HG02970 (cell line): ENCODE results near the gene TTC21B.
"Not testable (repeated sequence)": the region's sequence is repeated elsewhere in the genome, so short reads cannot be mapped to it uniquely, and the experiment has no call there.

Source experiments
- ATAC-seq: cut with Tn5 transposase; IDR thresholded peaks from one replicate; pipeline ENCODE4 v1.9.1; 2021; ENCODE audit warnings: mild to moderate bottlenecking, moderate library complexity, moderate number of reproducible peaks; ENCODE audit not compliant: unreplicated experiment, low FRiP score

Gene TTC21B

GRCh38 chr2:165953655-165954606 lies at the start of gene TTC21B:
TSS of gene TTC21B (minus strand) at chr2:165953776. CDS start at chr2:165953705, 71 bp downstream.
- ATAC-seq = peak; percentile 99

- ATAC-seq = no peak
Measured at GRCh38 chr2:166000401-166000800, 46.8 kb upstream of the TTC21B start.

- ATAC-seq = no peak
Measured at GRCh38 chr2:165990846-165991245, 37.3 kb upstream of the TTC21B start.

GRCh38 chr2:165989851-165990250 lies 36.3 kb upstream of the TTC21B start:
- ATAC-seq = no peak

- no peak for ATAC-seq
Measured at GRCh38 chr2:165985120-165985519, 31.5 kb upstream of the TTC21B start.

GRCh38 chr2:165972161-165972560 lies 18.6 kb upstream of the TTC21B start:
- not testable (repeated sequence) for ATAC-seq

- no peak for ATAC-seq
Measured at GRCh38 chr2:165970663-165971062, 17.1 kb upstream of the TTC21B start.

- ATAC-seq = no peak
Measured at GRCh38 chr2:165969227-165969626, 15.7 kb upstream of the TTC21B start.

GRCh38 chr2:165967746-165968145 lies 14.2 kb upstream of the TTC21B start:
- ATAC-seq = no peak

GRCh38 chr2:165961818-165962217 lies 8.2 kb upstream of the TTC21B start:
- no peak for ATAC-seq

GRCh38 chr2:165959371-165959770 lies 5.8 kb upstream of the TTC21B start:
- no peak for ATAC-seq

- ATAC-seq = no peak
Measured at GRCh38 chr2:165958313-165958960, 4.9 kb upstream of the TTC21B start.

- ATAC-seq = no peak
Measured at GRCh38 chr2:165957030-165957675, 3.6 kb upstream of the TTC21B start.

GRCh38 chr2:165953306-165953654 lies 296 bp downstream of the TTC21B start:
- ATAC-seq = peak; percentile 34

GRCh38 chr2:165952741-165953211 lies 800 bp downstream of the TTC21B start:
- no peak for ATAC-seq

GRCh38 chr2:165952085-165952484 lies 1.5 kb downstream of the TTC21B start:
- ATAC-seq = no peak

- no peak for ATAC-seq
Measured at GRCh38 chr2:165950438-165950837, 3.1 kb downstream of the TTC21B start.

GRCh38 chr2:165941827-165942226 lies 11.7 kb downstream of the TTC21B start:
- no peak for ATAC-seq

GRCh38 chr2:165938237-165938636 lies 15.3 kb downstream of the TTC21B start:
- ATAC-seq = no peak

GRCh38 chr2:165933211-165933910 lies 20.2 kb downstream of the TTC21B start:
- no peak for ATAC-seq
